Lower lobe of right lung (tissue), 2 donors: ENCODE data around the gene ZNF548. TPM values are rescaled to one million over a fixed set of nuclear protein-coding genes. Genes with fewer than 3 reads are reported as not detected.

Source experiments
- ATAC-seq, 2 donors: fragments of 200-7000 bp; cut with Tn5 transposase; one replicate each; pipeline ENCODE4 v1.9.1; 2020 to 2022; ENCODE audit warnings: mild to moderate bottlenecking in 2 of 2, moderate library complexity in 2 of 2
- DNase-seq: peaks from one replicate; pipeline ENCODE4 v3.0.0-alpha.2; 2020
- H3K27ac ChIP-seq: fragments of 200-600 bp; one replicate; pipeline ENCODE4 v1.8.0; 2022
- H3K27me3 ChIP-seq: fragments of 200-600 bp; one replicate; pipeline ENCODE4 v1.8.0; 2022; ENCODE audit warnings: low read depth
- H3K36me3 ChIP-seq: fragments of 200-600 bp; one replicate; pipeline ENCODE4 v1.8.0; 2022; ENCODE audit warnings: mild to moderate bottlenecking
- H3K4me1 ChIP-seq: fragments of 200-600 bp; one replicate; pipeline ENCODE4 v1.8.0; 2022
- H3K4me3 ChIP-seq: fragments of 200-600 bp; one replicate; pipeline ENCODE4 v1.8.0; 2022; ENCODE audit warnings: mild to moderate bottlenecking
- H3K9me3 ChIP-seq: fragments of 200-600 bp; one replicate; pipeline ENCODE4 v1.8.0; 2022
- CTCF ChIP-seq: fragments of 200-600 bp; IDR thresholded peaks from one replicate; pipeline ENCODE4 v1.8.0; 2022; ENCODE audit warnings: antibody characterized with exemption, mild to moderate bottlenecking
- intact Hi-C: fragments of 100-400 bp; cut with DNase I; formaldehyde crosslinking; loops from one replicate; pipeline ENCODE4 v1.11.0; 2022
- total RNA-seq: library from RNA; stranded (reverse); fragmentation: NEBNext Ultra II Directional; extraction: Animal tissue kit (Norgen Biotek cat#: 25700); gene quantifications from one replicate; pipeline ENCODE4 v1.2.1, GENCODE V29; 2021
- donor health status: DM: no; HTN: yes; CAD: no; lungs with severe emphysema.

The ZNF548 gene
- total RNA-seq, 1 donor from 2014 or later, result 19.6 TPM

GRCh38 chr19:57421037-57421436, 31.4 kb downstream of the ZNF548 start:
- no peak overlapping the region for H3K27ac ChIP-seq
- H3K36me3 ChIP-seq, result peaks cover 34% of the 10 kb centered on the region

GRCh38 chr19:57434386-57435061, 44.9 kb downstream of the ZNF548 start:
- H3K4me1 ChIP-seq, result peaks cover 19% of the 10 kb centered on the region
- ATAC-seq, result peak in 1 of 2 donors; percentile 11
- H3K9me3 ChIP-seq, result peaks cover 11% of the 10 kb centered on the region
- H3K27ac ChIP-seq, result peak overlapping the region; percentile 78
- peak overlapping the region; percentile 97 for H3K4me3 ChIP-seq
- DNase-seq, result no peak
- H3K36me3 ChIP-seq, result no peaks in the 10 kb centered on the region
- no peaks in the 10 kb centered on the region for H3K27me3 ChIP-seq
- no peak for TF ChIP-seq CTCF
- intact Hi-C loops, result no loop called here

More at GRCh38 chr19:57421037-57421436, 31.4 kb downstream of the ZNF548 start:
- intact Hi-C loops, result no loop called here
- Histone ChIP-seq H3K4me3 (no peak overlapping the region), H3K9me3 (peaks cover 89% of the 10 kb centered on the region), H3K27me3 (no peaks in the 10 kb centered on the region), H3K4me1 (no peaks in the 10 kb centered on the region)
- no peak for TF ChIP-seq CTCF
- no peak for ATAC-seq
- no peak for DNase-seq

GRCh38 chr19:57435062-57435978, 45.7 kb downstream of the ZNF548 start, which contains the start of gene ZNF749:
Gene ZNF749, plus strand, starts transcription at chr19:57435325. Its CDS starts 254 bp downstream, at chr19:57435579.
- peak within 1 kb of the TSS; percentile 78 for H3K27ac ChIP-seq
- H3K36me3 ChIP-seq, result no peaks in the 10 kb centered on the region
- peak within 1 kb of the TSS; percentile 97 for H3K4me3 ChIP-seq
- no peaks in the 10 kb centered on the region for H3K27me3 ChIP-seq
- intact Hi-C loops, result no loop called here
- peak; percentile 98 for DNase-seq
- no peak for TF ChIP-seq CTCF
- ATAC-seq, result peak; percentile 100
- H3K4me1 ChIP-seq, result peaks cover 19% of the 10 kb centered on the region
- peaks cover 19% of the 10 kb centered on the region for H3K9me3 ChIP-seq

- intact Hi-C loops, result no loop called here
Measured at GRCh38 chr19:57436417-57436816, 46.8 kb downstream of the ZNF548 start.

More at GRCh38 chr19:57436417-57436816, 46.8 kb downstream of the ZNF548 start:
- H3K27ac ChIP-seq, result no peak overlapping the region
- peaks cover 30% of the 10 kb centered on the region for H3K9me3 ChIP-seq
- no peak for TF ChIP-seq CTCF
- peaks cover 19% of the 10 kb centered on the region for H3K4me1 ChIP-seq
- H3K36me3 ChIP-seq, result no peaks in the 10 kb centered on the region
- H3K27me3 ChIP-seq, result no peaks in the 10 kb centered on the region
- H3K4me3 ChIP-seq, result peak overlapping the region; percentile 97
- ATAC-seq (no peak), DNase-seq (no peak)
